Fibroblast of lung (primary cell): Measurements from ENCODE around the gene DNER.

Source experiments
- CTCF ChIP-seq, 2 donors: IDR thresholded peaks in 1 of 2; conservative IDR thresholded peaks in 1 of 2; 1 replicate in 1 of 2; 2 replicates in 1 of 2; pipeline ENCODE4 v1.5.1; 2011 to 2012; ENCODE audit warnings: low read length in 2 of 2, control low read depth in 1 of 2, inconsistent platforms in 1 of 2, low read depth in 1 of 2, mild to moderate bottlenecking in 1 of 2
- EZH2 ChIP-seq: IDR thresholded peaks from 2 replicates; pipeline ENCODE4 v1.5.1; 2012; ENCODE audit warnings: low read length, control low read depth, mild to moderate bottlenecking; ENCODE audit errors: missing control alignments

GRCh38 chr2:229571243-229571642, 143.1 kb downstream of the DNER start:
- TF ChIP-seq CTCF (conservative IDR thresholded peaks at IDR 0.05 in 1 of 2, IDR thresholded peaks at IDR 0.05 in 1 of 2; ENCODE audit: low read depth in 1 of 2, low read length in 2 of 2), result no peak
- no peak for TF ChIP-seq EZH2
